HepG2 (cell line): ENCODE data around the gene PLXNA1.

Source experiments
- CBFB ChIP-seq: sonication (generic); formaldehyde crosslinking; IDR thresholded peaks from 2 replicates; pipeline ENCODE4 v1.4.0; 2020; ENCODE audit warnings: missing genetic modification reagents
- CEBPB ChIP-seq: IDR thresholded peaks from 2 replicates; pipeline ENCODE4 v1.6.1; 2011; ENCODE audit warnings: low read depth, low read length, improper control_type of control experiment, borderline replicate concordance
- EHMT2 ChIP-seq: fragments of 200-600 bp; sonication (generic); IDR thresholded peaks from 2 replicates; pipeline ENCODE4 v1.7.0; 2017; ENCODE audit warnings: antibody characterized with exemption, low read depth, low read length, borderline replicate concordance
- FOXK1 ChIP-seq: sonication (generic); formaldehyde crosslinking; IDR thresholded peaks from 2 replicates; pipeline ENCODE4 v1.4.0; 2020; ENCODE audit warnings: low read depth, missing genetic modification reagents, borderline replicate concordance
- MNT ChIP-seq: fragments of 450-650 bp; IDR thresholded peaks from 2 replicates; pipeline ENCODE4 v1.6.1; 2016
- POLR2AphosphoS5 ChIP-seq: IDR thresholded peaks from 2 replicates; pipeline ENCODE4 v1.6.1; 2012; ENCODE audit warnings: low read depth, low read length
- RAD21 ChIP-seq: fragments of 450-650 bp; formaldehyde crosslinking; IDR thresholded peaks from 2 replicates; pipeline ENCODE4 v1.5.0; 2020; ENCODE audit warnings: mild to moderate bottlenecking
- RXRA ChIP-seq: sonication (generic); formaldehyde crosslinking; IDR thresholded peaks from 2 replicates; pipeline ENCODE4 v1.5.1; 2020; ENCODE audit warnings: missing genetic modification reagents
- ZBTB20 ChIP-seq: sonication (generic); formaldehyde crosslinking; IDR thresholded peaks from 2 replicates; pipeline ENCODE4 v1.8.1; 2023; ENCODE audit warnings: missing genetic modification reagents, low read depth, mild to moderate bottlenecking, borderline replicate concordance
- ZBTB21 ChIP-seq: sonication (generic); formaldehyde crosslinking; IDR thresholded peaks from 2 replicates; pipeline ENCODE4 v1.4.0; 2020; ENCODE audit warnings: missing genetic modification reagents
- ZBTB34 ChIP-seq: sonication (generic); formaldehyde crosslinking; IDR thresholded peaks from 2 replicates; pipeline ENCODE4 v1.8.0; 2022; ENCODE audit warnings: mild to moderate bottlenecking, missing genetic modification reagents
- TF ChIP-seq, protein P1 (sequence below): sonication (generic); formaldehyde crosslinking; IDR thresholded peaks from 2 replicates; pipeline ENCODE4 v1.5.0; 2020; ENCODE audit warnings: mild to moderate bottlenecking, missing genetic modification reagents, moderate library complexity
- TF ChIP-seq, protein P2 (sequence below): sonication (generic); formaldehyde crosslinking; IDR thresholded peaks from 2 replicates; pipeline ENCODE4 v1.4.0; 2020; ENCODE audit warnings: mild to moderate bottlenecking, missing genetic modification reagents
- TF ChIP-seq, protein P3 (sequence below): sonication (generic); formaldehyde crosslinking; IDR thresholded peaks from 2 replicates; pipeline ENCODE4 v1.5.1; 2020; ENCODE audit warnings: missing genetic modification reagents, mild to moderate bottlenecking, borderline replicate concordance

DNA sequence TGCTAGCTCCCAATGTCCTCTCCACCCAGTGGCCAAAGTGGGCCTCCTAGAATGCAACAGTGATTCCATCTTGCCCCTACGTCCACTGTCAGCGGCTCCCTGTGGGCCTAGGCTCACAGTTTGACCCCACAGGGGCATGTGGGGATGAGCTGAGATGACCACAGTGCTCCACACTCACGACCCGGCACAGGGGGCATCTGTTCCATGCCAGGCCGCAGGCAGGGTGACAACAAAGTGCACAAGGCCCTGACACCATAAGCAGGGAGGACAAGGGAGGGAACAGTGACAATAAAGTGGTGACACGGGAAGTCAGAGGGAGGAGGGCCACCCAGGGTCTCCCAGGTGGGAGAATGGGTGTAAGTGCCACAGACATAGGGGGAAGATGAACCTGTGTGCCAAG is 5.1 kb upstream of the PLXNA1 start:
- TF ChIP-seq, protein P1, sequence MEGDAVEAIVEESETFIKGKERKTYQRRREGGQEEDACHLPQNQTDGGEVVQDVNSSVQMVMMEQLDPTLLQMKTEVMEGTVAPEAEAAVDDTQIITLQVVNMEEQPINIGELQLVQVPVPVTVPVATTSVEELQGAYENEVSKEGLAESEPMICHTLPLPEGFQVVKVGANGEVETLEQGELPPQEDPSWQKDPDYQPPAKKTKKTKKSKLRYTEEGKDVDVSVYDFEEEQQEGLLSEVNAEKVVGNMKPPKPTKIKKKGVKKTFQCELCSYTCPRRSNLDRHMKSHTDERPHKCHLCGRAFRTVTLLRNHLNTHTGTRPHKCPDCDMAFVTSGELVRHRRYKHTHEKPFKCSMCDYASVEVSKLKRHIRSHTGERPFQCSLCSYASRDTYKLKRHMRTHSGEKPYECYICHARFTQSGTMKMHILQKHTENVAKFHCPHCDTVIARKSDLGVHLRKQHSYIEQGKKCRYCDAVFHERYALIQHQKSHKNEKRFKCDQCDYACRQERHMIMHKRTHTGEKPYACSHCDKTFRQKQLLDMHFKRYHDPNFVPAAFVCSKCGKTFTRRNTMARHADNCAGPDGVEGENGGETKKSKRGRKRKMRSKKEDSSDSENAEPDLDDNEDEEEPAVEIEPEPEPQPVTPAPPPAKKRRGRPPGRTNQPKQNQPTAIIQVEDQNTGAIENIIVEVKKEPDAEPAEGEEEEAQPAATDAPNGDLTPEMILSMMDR, result no peak
- no peak for TF ChIP-seq RAD21 (CRISPR knock-in tag)
- TF ChIP-seq CEBPB, result no peak
- no peak for TF ChIP-seq MNT
- no peak for TF ChIP-seq FOXK1 (CRISPR knock-in tag)
- TF ChIP-seq EHMT2, result no peak
- no peak for TF ChIP-seq RXRA
- TF ChIP-seq ZBTB20 (CRISPR knock-in tag), result no peak
- no peak for TF ChIP-seq ZBTB21 (CRISPR knock-in tag)
- TF ChIP-seq, protein P2, sequence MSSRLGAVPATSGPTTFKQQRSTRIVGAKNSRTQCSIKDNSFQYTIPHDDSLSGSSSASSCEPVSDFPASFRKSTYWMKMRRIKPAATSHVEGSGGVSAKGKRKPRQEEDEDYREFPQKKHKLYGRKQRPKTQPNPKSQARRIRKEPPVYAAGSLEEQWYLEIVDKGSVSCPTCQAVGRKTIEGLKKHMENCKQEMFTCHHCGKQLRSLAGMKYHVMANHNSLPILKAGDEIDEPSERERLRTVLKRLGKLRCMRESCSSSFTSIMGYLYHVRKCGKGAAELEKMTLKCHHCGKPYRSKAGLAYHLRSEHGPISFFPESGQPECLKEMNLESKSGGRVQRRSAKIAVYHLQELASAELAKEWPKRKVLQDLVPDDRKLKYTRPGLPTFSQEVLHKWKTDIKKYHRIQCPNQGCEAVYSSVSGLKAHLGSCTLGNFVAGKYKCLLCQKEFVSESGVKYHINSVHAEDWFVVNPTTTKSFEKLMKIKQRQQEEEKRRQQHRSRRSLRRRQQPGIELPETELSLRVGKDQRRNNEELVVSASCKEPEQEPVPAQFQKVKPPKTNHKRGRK (CRISPR knock-in tag), result no peak
- TF ChIP-seq, protein P3, sequence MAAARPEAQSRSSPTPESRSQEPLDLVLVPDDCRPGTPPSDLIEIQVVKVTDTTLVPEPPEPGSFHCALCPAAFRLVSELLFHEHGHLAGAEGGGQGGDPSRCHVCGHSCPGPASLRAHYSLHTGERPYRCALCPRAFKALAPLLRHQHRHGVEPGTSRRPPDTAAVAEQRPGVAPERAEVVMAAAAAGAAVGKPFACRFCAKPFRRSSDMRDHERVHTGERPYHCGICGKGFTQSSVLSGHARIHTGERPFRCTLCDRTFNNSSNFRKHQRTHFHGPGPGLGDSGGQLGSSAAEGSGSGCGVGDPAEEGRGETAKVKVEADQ (CRISPR knock-in tag), result no peak
- TF ChIP-seq POLR2AphosphoS5, result no peak
- TF ChIP-seq ZBTB34 (CRISPR knock-in tag), result no peak
- no peak for TF ChIP-seq CBFB (CRISPR knock-in tag)
